ENCODE measurements around the gene ALDH1B1. TPM values are rescaled to one million over a fixed set of nuclear protein-coding genes. Genes with fewer than 3 reads are reported as not detected.

ALDH1B1 gene
- polyA plus RNA-seq, 1 of the 3 experiments (the other 2 are of a cell fraction) = 16.5 TPM

GRCh38 chr9:38390851-38391250, 1.7 kb upstream of the ALDH1B1 start:
- no peak overlapping the region for H3K4me3 ChIP-seq (ENCODE audit: low read depth in 2 of 2, low read length in 1 of 2)
- WGBS (ENCODE audit: low lambda C conversion rate) = 80% methylated on average over 5 of the region's 5 CpGs
- no peak for DNase-seq
- no peak overlapping the region for H3K4me2 ChIP-seq
- H3K27ac ChIP-seq (ENCODE audit: low read depth in 2 of 2, low read length in 1 of 2) = no peak overlapping the region
- ChIA-PET CTCF (interaction anchor here (0.6 to 3.3 kb wide), 4 partner anchors 10 to 56 kb away, joined by 3 to 11 read pairs (median 5); no protein-coding TSS in a partner anchor), POLR2A (no interaction called here)
- no peaks in the 10 kb centered on the region for H3K27me3 ChIP-seq (ENCODE audit: insufficient read depth)
- no peaks in the 10 kb centered on the region for H3K9me3 ChIP-seq
- H3F3A ChIP-seq (replicated peaks; ENCODE audit: insufficient read depth) = no peaks in the 10 kb centered on the region
- H4K20me1 ChIP-seq (ENCODE audit: insufficient read depth) = no peaks in the 10 kb centered on the region
- TF ChIP-seq TCF12 (IDR thresholded peaks at IDR 0.05) (no peak), NRF1 (IDR thresholded peaks at IDR 0.05; ENCODE audit: low read depth, low read length) (no peak), TEAD4 (IDR thresholded peaks at IDR 0.05; ENCODE audit: borderline replicate concordance, insufficient read depth) (no peak), RAD21 (IDR thresholded peaks at IDR 0.05; ENCODE audit: low read length) (no peak), SIN3A (IDR thresholded peaks at IDR 0.05; ENCODE audit: borderline replicate concordance, low read depth, low read length) (no peak), MEF2A (IDR thresholded peaks at IDR 0.05; ENCODE audit: borderline replicate concordance, low read depth) (no peak), ZBTB33 (IDR thresholded peaks at IDR 0.05; ENCODE audit: borderline replicate concordance, low read depth) (no peak), SMC3 (IDR thresholded peaks at IDR 0.05; ENCODE audit: low read depth, low read length) (no peak), TAF1 (IDR thresholded peaks at IDR 0.05; ENCODE audit: borderline replicate concordance, low read depth, low read length) (no peak), JUND (IDR thresholded peaks at IDR 0.05) (no peak), RCOR1 (IDR thresholded peaks at IDR 0.05; ENCODE audit: low read length) (no peak), PBX3 (IDR thresholded peaks at IDR 0.05) (no peak), RXRA (IDR thresholded peaks at IDR 0.05; ENCODE audit: borderline replicate concordance, low read depth) (no peak)
- H3K9me2 ChIP-seq = no peaks in the 10 kb centered on the region
- no peak overlapping the region for H3K9ac ChIP-seq
- peaks cover 0 to 4% of the 10 kb centered on the region in 2 experiments for H3K36me3 ChIP-seq (replicated peaks in 1 of 2; ENCODE audit: control insufficient read depth in 1 of 2, insufficient read depth in 2 of 2, low read length in 1 of 2)
- no peak overlapping the region for H2AFZ ChIP-seq (ENCODE audit: low read depth)
- peaks cover 20% of the 10 kb centered on the region; the same call in 1 of the 2 replicates for H3K79me2 ChIP-seq (ENCODE audit: insufficient read depth)
- peaks cover 0 to 10% of the 10 kb centered on the region in 2 experiments; a peak in 3 of 4 replicates for H3K4me1 ChIP-seq (ENCODE audit: control insufficient read depth in 1 of 2, insufficient read depth in 2 of 2, low read depth in 1 of 2, low read length in 1 of 2)

GRCh38 chr9:38391278-38392118, 1.0 kb upstream of the ALDH1B1 start:
- DNase-seq = no peak
- peaks cover 0 to 10% of the 10 kb centered on the region in 2 experiments for H3K36me3 ChIP-seq (replicated peaks in 1 of 2; ENCODE audit: control insufficient read depth in 1 of 2, insufficient read depth in 2 of 2, low read length in 1 of 2)
- 91% methylated on average over 9 of the region's 18 CpGs for WGBS (ENCODE audit: low lambda C conversion rate)
- H3K4me1 ChIP-seq (ENCODE audit: control insufficient read depth in 1 of 2, insufficient read depth in 2 of 2, low read depth in 1 of 2, low read length in 1 of 2) = peaks cover 0 to 10% of the 10 kb centered on the region in 2 experiments; a peak in 3 of 4 replicates
- CTCF ChIA-PET = interaction anchor here (0.6 to 3.3 kb wide), 5 partner anchors 10 to 57 kb away, joined by 3 to 11 read pairs (median 4); no protein-coding TSS in a partner anchor
- no peak overlapping the region for H3K9ac ChIP-seq
- H3K4me2 ChIP-seq = peak overlapping the region; percentile 97
- no peaks in the 10 kb centered on the region for H4K20me1 ChIP-seq (ENCODE audit: insufficient read depth)
- no peak overlapping the region; a peak in 1 of 4 replicates for H3K27ac ChIP-seq (ENCODE audit: low read depth in 2 of 2, low read length in 1 of 2)
- H3K9me3 ChIP-seq = no peaks in the 10 kb centered on the region
- H2AFZ ChIP-seq (ENCODE audit: low read depth) = peak overlapping the region; percentile 95
- no peak for TF ChIP-seq TEAD4 (IDR thresholded peaks at IDR 0.05; ENCODE audit: borderline replicate concordance, insufficient read depth)
- TF ChIP-seq SMC3 (IDR thresholded peaks at IDR 0.05; ENCODE audit: low read depth, low read length) = no peak
- no peak for TF ChIP-seq CHD2 (IDR thresholded peaks at IDR 0.05; ENCODE audit: low read length, partially characterized antibody)
- TF ChIP-seq MAX (IDR thresholded peaks at IDR 0.05; ENCODE audit: low read depth) = no peak
- no peak for TF ChIP-seq ZBTB33 (IDR thresholded peaks at IDR 0.05; ENCODE audit: borderline replicate concordance, low read depth)
- TF ChIP-seq EZH2phosphoT487 (IDR thresholded peaks at IDR 0.05; ENCODE audit: borderline replicate concordance, low read depth) = no peak
- H3K4me3 ChIP-seq (ENCODE audit: low read depth in 2 of 2, low read length in 1 of 2) = peak overlapping the region; percentile 90 to 92; a peak in 3 of 4 replicates
- no peaks in the 10 kb centered on the region for H3F3A ChIP-seq (replicated peaks; ENCODE audit: insufficient read depth)
- no peaks in the 10 kb centered on the region for H3K9me2 ChIP-seq
- POLR2A ChIA-PET = no interaction called here
- H3K27me3 ChIP-seq (ENCODE audit: insufficient read depth) = no peaks in the 10 kb centered on the region
- H3K79me2 ChIP-seq (ENCODE audit: insufficient read depth) = peaks cover 20% of the 10 kb centered on the region; the same call in 1 of the 2 replicates
